Left lung (tissue), 10 donors: ENCODE measurements around the gene KLK11. TPM values are rescaled to one million over a fixed set of nuclear protein-coding genes. Genes with fewer than 3 reads are reported as not detected.

Experiments
- ATAC-seq: fragments of 200-7000 bp; cut with Tn5 transposase; one replicate; pipeline ENCODE4 v1.9.1; 2020; ENCODE audit warnings: moderate library complexity
- DNase-seq, 4 donors: peaks; one replicate each; pipeline ENCODE4 v3.0.0-alpha.2; 2013 to 2020
- H3K27ac ChIP-seq, 2 donors: fragments of 200-600 bp; sonication (generic) in 1 of 2; one replicate each; pipeline versions ENCODE4 v1.5.0 to v1.8.0; 2020 to 2021
- H3K27me3 ChIP-seq, 2 donors: fragments of 200-600 bp; sonication (generic) in 1 of 2; one replicate each; pipeline versions ENCODE4 v1.5.0 to v1.8.0; 2020 to 2021
- H3K36me3 ChIP-seq, 2 donors: fragments of 200-600 bp; sonication (generic) in 1 of 2; one replicate each; pipeline versions ENCODE4 v1.5.0 to v1.8.0; 2020 to 2021
- H3K4me1 ChIP-seq, 2 donors: fragments of 200-600 bp; one replicate each; pipeline ENCODE4 v1.8.0; 2021
- H3K4me3 ChIP-seq, 2 donors: fragments of 200-600 bp; sonication (generic) in 1 of 2; one replicate each; pipeline versions ENCODE4 v1.5.0 to v1.8.0; 2020 to 2021; ENCODE audit warnings: mild to moderate bottlenecking in 1 of 2
- H3K9me3 ChIP-seq, 2 donors: fragments of 200-600 bp; sonication (generic) in 1 of 2; one replicate each; pipeline versions ENCODE4 v1.5.0 to v1.8.0; 2020 to 2021
- intact Hi-C, 2 donors: fragments of 100-400 bp; cut with DNase I; formaldehyde crosslinking; loops; one replicate each; pipeline versions ENCODE4 v1.11.2 to v1.14.2; 2022
- polyA plus RNA-seq, 6 donors: library from polyadenylated mRNA; unstranded; fragments of 120-200 nt; gene quantifications; one replicate each; pipeline ENCODE4 v1.2.1, GENCODE V29; 2013; ENCODE audit not compliant: insufficient read length in 6 of 6
- total RNA-seq, 2 donors: library from RNA; stranded (reverse); fragmentation: NEBNext Ultra II Directional; extraction: Animal tissue kit (Norgen Biotek cat#: 25700); gene quantifications; one replicate each; pipeline ENCODE4 v1.2.1, GENCODE V29; 2021
- TF ChIP-seq, protein P1 (sequence below), 2 donors: fragments of 200-600 bp; sonication (generic) in 1 of 2; IDR thresholded peaks; one replicate each; pipeline versions ENCODE4 v1.5.0 to v1.8.0; 2021; ENCODE audit warnings: antibody characterized with exemption in 2 of 2
- donor health status: DM: no; HTN: yes; CAD: no.
- donor health status: DM: no; HTN: no; CAD: no.

The KLK11 gene
- total and polyA plus RNA-seq, 8 donors, result 1.6 to 7.2 (median 3.7) TPM

DNA sequence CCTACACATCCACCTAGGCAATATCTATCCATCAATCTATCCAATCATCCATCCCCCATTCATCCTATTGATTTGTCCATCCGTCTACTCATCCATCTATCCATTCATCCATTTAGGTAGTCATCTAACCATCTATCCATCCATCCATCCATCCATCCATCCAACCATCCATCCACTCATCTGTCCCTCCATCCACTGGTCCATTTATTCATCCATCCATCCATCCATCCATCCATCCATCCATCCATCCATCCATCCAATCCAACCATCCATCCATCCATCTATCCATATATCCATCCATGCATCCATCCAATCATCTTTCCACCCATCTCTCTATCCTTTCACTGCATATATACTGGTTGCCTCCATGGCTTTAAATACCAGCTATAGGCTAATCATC is 34.6 kb upstream of the KLK11 start:
- H3K27me3 ChIP-seq, result peaks cover 3 to 63% of the 10 kb centered on the region in 2 donors
- H3K4me1 ChIP-seq, result no peaks in the 10 kb centered on the region
- intact Hi-C loops, result no loop called here
- DNase-seq (no peak), ATAC-seq (no peak)
- H3K36me3 ChIP-seq, result no peaks in the 10 kb centered on the region
- TF ChIP-seq, protein P1, sequence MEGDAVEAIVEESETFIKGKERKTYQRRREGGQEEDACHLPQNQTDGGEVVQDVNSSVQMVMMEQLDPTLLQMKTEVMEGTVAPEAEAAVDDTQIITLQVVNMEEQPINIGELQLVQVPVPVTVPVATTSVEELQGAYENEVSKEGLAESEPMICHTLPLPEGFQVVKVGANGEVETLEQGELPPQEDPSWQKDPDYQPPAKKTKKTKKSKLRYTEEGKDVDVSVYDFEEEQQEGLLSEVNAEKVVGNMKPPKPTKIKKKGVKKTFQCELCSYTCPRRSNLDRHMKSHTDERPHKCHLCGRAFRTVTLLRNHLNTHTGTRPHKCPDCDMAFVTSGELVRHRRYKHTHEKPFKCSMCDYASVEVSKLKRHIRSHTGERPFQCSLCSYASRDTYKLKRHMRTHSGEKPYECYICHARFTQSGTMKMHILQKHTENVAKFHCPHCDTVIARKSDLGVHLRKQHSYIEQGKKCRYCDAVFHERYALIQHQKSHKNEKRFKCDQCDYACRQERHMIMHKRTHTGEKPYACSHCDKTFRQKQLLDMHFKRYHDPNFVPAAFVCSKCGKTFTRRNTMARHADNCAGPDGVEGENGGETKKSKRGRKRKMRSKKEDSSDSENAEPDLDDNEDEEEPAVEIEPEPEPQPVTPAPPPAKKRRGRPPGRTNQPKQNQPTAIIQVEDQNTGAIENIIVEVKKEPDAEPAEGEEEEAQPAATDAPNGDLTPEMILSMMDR (IDR thresholded peaks at IDR 0.05), result no peak
- no peak overlapping the region for H3K27ac ChIP-seq
- H3K9me3 ChIP-seq, result no peaks in the 10 kb centered on the region
- no peak overlapping the region for H3K4me3 ChIP-seq

DNA sequence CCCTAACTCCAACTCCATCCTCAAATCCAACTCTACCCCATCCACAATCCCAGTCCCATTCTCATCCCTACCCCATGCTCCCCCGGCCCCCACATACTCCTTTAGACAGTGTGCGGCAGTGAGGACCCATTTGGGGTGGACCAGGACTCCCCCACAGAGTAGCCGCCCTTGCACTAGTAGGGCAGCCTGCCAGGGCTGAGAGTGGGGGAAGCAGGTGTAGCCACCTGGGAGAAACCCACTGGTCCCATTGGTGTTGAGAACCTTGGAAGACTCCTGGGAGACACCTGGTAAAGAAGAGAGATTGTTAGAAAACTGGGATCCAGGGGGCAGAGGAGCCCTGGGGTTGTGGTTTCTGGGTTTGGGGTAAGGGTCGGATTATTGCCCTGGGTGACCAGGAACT is 33.9 kb upstream of the KLK11 start:
- H3K27ac ChIP-seq, result no peak overlapping the region
- intact Hi-C loops, result no loop called here
- TF ChIP-seq, protein P1 (IDR thresholded peaks at IDR 0.05), result no peak

DNA sequence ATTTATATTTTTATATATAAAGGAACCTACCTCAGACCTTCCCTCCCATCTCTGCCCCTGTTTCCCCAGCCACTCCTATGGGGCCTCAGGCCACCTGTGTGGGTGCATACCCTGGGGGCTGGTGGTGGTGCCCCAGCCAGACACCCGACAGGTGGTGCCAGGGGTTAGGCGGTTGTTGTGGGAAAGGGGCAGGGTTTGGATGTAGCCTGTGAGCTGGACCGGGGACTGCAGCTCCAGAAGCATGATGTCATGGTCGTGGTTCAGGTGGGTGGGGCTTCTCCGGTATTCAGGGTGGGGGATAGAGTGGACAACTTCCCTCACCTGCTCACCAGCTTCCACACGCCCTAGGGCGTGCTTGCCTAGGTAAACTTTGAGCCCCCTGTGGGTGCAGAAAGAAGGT is 33.3 kb upstream of the KLK11 start:
- no peak for DNase-seq
- peaks cover 0 to 56% of the 10 kb centered on the region in 2 donors for H3K27me3 ChIP-seq
- intact Hi-C loops, result no loop called here
- H3K9me3 ChIP-seq, result no peaks in the 10 kb centered on the region
- TF ChIP-seq, protein P1 (IDR thresholded peaks at IDR 0.05), result no peak
- H3K4me3 ChIP-seq, result no peak overlapping the region
- no peak for ATAC-seq
- H3K36me3 ChIP-seq, result no peaks in the 10 kb centered on the region
- no peaks in the 10 kb centered on the region for H3K4me1 ChIP-seq
- H3K27ac ChIP-seq, result no peak overlapping the region

More for the DNA sequence above, 33.9 kb upstream of the KLK11 start:
- DNase-seq (no peak), ATAC-seq (no peak)
- Histone ChIP-seq H3K4me3 (no peak overlapping the region), H3K36me3 (no peaks in the 10 kb centered on the region), H3K4me1 (no peaks in the 10 kb centered on the region), H3K9me3 (no peaks in the 10 kb centered on the region), H3K27me3 (peaks cover 3 to 62% of the 10 kb centered on the region in 2 donors)

DNA sequence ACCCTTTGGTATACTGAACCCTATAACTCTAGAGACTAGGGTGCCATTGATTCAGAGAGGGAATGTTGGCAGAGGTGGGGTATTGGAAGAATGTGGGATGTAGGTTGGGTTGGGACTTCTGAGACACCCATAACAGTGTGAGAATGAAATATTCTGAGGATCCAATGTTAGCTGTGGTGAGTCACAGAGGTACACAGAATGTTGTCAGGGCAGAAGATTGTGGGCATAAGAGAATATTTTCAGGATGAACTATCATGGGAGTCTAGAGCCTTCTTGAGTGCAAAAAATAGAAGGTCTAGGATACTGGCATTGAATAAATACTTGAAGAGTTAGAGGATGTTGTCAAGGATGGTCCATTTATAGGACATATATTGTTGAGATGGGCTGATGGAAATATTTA is 29.4 kb upstream of the KLK11 start:
- Histone ChIP-seq H3K9me3 (no peaks in the 10 kb centered on the region), H3K4me3 (no peak overlapping the region), H3K27ac (no peak overlapping the region), H3K27me3 (peaks cover 0 to 37% of the 10 kb centered on the region in 2 donors), H3K4me1 (no peaks in the 10 kb centered on the region), H3K36me3 (no peaks in the 10 kb centered on the region)
- DNase-seq, result no peak
- TF ChIP-seq, protein P1 (IDR thresholded peaks at IDR 0.05), result no peak
- intact Hi-C loops, result no loop called here
- ATAC-seq, result no peak

DNA sequence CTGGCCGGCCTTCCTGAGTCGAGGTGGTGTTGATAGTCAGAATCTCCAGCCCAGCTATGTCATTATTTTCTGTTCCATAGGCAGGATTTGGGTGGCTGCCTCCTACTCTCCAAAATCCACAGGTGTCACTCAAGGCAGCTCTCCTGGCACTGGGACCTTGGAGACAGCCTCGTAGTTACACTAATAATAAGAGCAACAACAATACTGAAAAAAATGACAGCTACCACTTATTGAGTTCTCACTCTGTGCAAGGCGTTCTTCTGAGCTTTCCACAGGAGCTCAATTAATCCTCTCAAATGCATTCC is 20.6 kb upstream of the KLK11 start:
- TF ChIP-seq, protein P1 (IDR thresholded peaks at IDR 0.05), result no peak
- no peak overlapping the region for H3K27ac ChIP-seq
- H3K27me3 ChIP-seq, result peaks cover 0 to 23% of the 10 kb centered on the region in 2 donors
- no peaks in the 10 kb centered on the region for H3K4me1 ChIP-seq
- no peaks in the 10 kb centered on the region for H3K36me3 ChIP-seq
- H3K4me3 ChIP-seq, result no peak overlapping the region
- ATAC-seq, result no peak
- intact Hi-C loops, result no loop called here
- no peaks in the 10 kb centered on the region for H3K9me3 ChIP-seq
- DNase-seq, result no peak
